Stimulated activated CD4-positive, alpha-beta T cell treated with anti-CD3 and anti-CD28 coated beads, Interleukin-1b, Interleukin-23, amount 100 ng/mL, for 24 hours (primary cell): ENCODE data around the gene FAM234A.

ENCODE experiments used
- DNase-seq, 4 experiments: peaks; one replicate each; pipeline ENCODE4 v3.0.0-alpha.2; 2020; ENCODE audit warnings: low read depth in 4 of 4, low spot score in 1 of 4

FAM234A gene

DNA sequence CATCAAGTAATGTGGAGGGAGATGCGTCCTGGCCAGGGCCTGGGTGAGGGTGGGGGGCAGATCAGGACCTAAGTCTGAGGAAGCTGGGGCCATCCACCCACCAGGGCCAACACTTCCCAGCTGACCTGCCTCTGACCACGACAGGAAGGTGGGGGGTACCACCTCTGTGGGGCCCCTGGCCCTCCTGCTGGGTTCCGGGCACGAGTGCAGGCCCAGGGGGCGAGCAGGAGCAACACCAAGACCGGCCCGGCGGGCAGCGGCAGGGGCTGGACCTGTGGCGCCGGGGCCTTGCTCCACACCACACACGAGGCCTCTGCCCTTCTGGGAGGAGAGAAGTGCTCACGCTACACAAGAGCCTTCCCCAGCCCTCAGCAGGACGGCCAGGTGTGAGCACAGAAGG is 61.7 kb downstream of the FAM234A start:
- DNase-seq = no peak

DNA sequence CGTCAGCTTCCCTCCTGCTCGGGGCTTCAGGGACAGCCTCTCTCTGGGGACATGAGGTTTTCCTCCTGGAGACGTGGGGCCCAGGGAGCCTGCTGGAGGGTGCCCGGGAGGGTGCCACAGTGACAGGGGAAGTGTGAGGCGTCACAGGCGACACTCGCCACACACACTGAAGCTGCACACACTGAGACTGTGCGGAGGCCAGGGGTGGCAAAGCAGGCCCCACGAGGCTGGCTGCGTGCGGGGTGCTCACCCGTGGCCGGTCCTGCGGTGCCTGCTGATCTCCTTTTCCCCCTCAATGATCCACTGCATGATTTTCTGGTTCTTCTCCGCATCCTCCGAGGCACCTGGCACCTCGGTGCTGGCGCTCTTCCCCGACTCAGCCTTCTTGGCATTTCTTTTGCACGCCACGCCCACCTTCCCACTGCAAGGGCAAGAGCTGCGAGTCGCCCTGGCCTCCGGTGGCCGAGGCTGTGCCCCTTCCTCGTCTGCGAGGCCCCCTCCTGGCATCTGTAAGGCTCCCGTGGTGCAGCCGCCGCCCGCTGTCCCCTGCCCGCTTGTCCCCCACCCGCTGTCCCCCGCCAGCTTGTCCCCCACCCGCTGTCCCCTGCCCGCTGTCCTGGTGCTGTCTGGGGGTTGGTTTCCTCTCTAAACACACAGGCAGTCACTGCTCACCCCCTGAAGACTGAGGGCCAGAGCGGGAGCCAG is 62.3 kb downstream of the FAM234A start:
- DNase-seq = no peak

- no peak for DNase-seq
Observed at GRCh38 chr16:297832-298231, 63.2 kb downstream of the FAM234A start.

- no peak for DNase-seq
Observed at GRCh38 chr16:301235-301634, 66.6 kb downstream of the FAM234A start.

DNA sequence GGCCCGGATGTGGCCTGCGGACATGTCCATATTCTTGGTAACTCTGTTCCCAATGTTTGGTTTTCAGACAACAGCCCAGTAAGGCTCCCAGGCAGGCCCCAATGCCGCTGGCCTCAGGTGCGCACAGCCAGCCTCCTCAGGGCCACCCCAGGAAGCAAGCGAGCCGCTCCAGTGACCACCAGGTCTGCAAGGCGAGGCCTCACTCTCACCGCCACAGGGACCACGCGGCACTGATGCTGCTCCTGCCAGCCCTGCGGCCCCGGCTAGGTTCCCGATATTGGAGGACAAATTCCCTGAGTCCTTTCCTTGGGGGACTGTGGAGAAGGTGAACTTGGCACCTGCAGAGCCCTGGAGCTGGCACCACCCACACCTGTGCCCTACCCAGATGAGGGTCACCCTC is 67.3 kb downstream of the FAM234A start:
- DNase-seq = no peak

DNA sequence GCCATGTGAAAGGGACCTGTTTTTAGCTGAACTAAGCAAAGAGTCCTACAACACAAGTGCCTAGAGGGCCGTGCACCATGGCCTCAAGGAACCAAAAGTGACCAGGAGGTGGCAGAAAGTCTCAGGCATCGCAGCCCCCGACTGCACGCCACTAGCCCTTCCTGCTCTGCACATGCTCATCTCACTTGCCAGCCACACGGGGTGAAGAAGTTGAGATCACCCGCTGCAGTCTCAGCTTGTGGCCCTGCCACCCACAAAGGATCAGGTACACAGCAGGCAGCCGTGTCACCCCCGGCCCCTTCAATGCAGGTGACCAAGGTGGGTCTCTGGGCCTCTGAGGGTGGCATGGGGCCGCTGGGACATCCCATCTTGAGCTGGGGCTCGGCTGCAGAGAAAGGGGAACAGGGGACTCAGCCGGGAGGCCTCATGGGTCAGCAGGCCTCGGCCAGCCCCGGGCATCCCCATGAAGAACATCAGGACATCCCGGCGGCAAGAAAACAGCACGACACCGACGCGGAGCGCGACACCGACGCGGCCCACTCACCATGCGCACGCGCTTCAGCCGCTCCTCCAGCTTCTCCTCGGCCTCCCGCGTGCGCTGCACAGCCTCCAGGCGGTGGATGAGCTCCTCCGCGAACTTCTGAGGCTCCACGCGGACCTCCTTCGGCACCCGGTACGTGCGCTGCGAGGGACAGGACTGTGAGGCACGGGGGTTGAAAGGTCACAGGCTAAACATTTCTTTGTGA is 69.3 kb downstream of the FAM234A start:
- DNase-seq = no peak

DNA sequence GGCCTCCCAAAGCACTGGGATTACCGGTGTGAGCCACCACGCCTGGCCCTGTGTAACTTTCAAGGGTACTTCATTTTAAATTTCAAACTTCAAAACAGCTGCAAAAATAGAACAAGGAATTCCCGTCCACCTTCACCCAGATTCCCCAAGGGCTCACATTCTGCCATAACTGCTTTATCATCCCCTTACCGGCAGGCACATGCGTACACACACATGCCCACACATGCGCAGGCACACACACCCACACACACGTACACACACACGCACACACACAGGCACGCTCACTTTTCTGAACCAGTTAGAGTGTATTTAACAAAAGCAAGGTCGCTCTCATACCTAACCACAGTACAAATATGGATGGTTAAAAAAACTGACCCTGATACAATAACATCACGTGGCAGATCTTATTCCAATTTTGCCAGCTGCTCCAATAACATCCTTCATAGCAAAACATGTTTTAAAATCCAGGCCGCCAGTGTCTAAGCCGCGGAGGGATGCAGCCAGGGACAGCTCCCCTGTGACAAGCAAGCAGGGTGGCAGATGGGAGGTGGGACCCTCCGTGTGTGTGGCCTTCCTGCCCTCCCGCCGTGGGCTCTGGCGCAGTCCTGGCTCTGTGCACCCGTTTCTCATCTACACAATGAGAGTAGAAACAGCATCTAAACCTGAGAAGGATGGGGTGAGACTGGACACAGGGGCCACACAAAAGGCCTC is 71.5 kb downstream of the FAM234A start:
- DNase-seq = no peak

DNA sequence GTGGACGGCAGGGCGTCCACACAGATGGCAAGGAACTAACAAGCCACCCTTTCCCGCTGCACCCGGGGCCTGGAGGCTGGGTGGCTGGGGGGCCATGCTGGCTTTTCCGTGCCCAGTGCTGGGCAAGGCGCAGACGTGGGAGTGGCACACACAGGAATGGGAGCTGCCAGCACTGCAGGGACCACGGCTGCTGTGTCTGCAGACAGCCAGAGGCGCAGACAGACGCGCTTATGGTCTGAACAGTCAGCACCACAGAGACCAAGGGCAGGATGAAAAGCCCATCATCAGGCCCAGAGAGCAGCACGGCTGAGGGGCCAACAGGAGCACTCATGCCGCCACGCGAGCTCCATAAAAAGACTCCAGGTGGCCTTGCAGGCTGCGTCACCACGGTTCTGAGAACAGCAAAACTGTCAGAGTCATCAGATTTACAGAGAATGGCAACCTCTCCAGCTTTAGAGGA is 72.3 kb downstream of the FAM234A start:
- no peak for DNase-seq

GRCh38 chr16:307691-308312 is 73.2 kb downstream of the FAM234A start:
- no peak for DNase-seq

GRCh38 chr16:309476-309875 is 74.9 kb downstream of the FAM234A start:
- no peak for DNase-seq

- DNase-seq = no peak
Observed at GRCh38 chr16:311725-312124, 77.1 kb downstream of the FAM234A start.

- DNase-seq = no peak
Observed at GRCh38 chr16:314351-314750, 79.7 kb downstream of the FAM234A start.

DNA sequence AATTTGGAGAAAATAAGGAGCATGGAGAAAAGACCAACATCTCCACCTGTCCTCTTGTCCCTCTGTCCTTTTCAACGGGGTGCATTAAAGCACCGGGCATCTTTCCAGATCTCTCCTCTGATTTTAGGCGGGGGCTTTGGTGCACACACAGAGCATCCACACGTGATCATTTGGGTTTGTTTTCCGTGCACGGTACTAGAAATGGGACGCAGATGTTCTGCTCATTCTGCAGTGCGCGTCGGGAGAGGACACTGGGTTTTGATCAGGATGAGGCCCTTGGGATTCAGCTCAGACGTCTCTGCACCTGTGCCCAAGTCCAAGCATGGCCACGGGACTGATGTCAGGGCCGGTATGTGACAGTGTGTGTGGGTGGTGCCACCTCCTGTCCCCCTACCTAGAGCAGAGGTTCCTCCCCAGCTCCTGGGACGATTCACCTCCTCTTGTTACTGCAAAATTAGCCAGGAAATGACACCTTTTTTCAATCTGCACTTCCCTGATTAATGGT is 80.2 kb downstream of the FAM234A start:
- DNase-seq = no peak
